CD4-positive, alpha-beta T cell treated with Interleukin-1 beta for 1 hour (primary cell): ENCODE results near the gene PLET1.

Source experiments
- DNase-seq, 2 donors: peaks; one replicate each; pipeline ENCODE4 v3.0.0-alpha.2; 2020 to 2022

PLET1 gene

GRCh38 chr11:112260490-112260889 is at the start of gene PLET1:
Gene PLET1, minus strand, starts transcription at chr11:112260860. Its CDS starts 271 bp downstream, at chr11:112260589.
- DNase-seq, result no peak

GRCh38 chr11:112310419-112310818 is 49.8 kb upstream of the PLET1 start:
- DNase-seq, result peak in 1 of 2 donors; percentile 9

GRCh38 chr11:112308651-112309050 is 48.0 kb upstream of the PLET1 start:
- no peak for DNase-seq

- DNase-seq, result no peak
These were observed 47.0 kb upstream of the PLET1 start for GRCh38 chr11:112307616-112308015.

GRCh38 chr11:112306230-112306629 is 45.6 kb upstream of the PLET1 start:
- no peak for DNase-seq

- DNase-seq, result no peak
These were observed 44.3 kb upstream of the PLET1 start for GRCh38 chr11:112304914-112305313.

- no peak for DNase-seq
These were observed 43.0 kb upstream of the PLET1 start for GRCh38 chr11:112303616-112304015.

- DNase-seq, result no peak
These were observed 41.7 kb upstream of the PLET1 start for GRCh38 chr11:112302226-112302868.

GRCh38 chr11:112300094-112300786 is 39.6 kb upstream of the PLET1 start:
- DNase-seq, result no peak

GRCh38 chr11:112298535-112298934 is 37.9 kb upstream of the PLET1 start:
- no peak for DNase-seq

- no peak for DNase-seq
These were observed 36.7 kb upstream of the PLET1 start for GRCh38 chr11:112297248-112297866.

- DNase-seq, result no peak
These were observed 35.4 kb upstream of the PLET1 start for GRCh38 chr11:112296044-112296443.

GRCh38 chr11:112294688-112295340 is 34.2 kb upstream of the PLET1 start:
- no peak for DNase-seq

- no peak for DNase-seq
These were observed 33.0 kb upstream of the PLET1 start for GRCh38 chr11:112293614-112294013.

GRCh38 chr11:112292785-112293407 is 32.2 kb upstream of the PLET1 start:
- DNase-seq, result peak in 1 of 2 donors; percentile 11

GRCh38 chr11:112292188-112292587 is 31.5 kb upstream of the PLET1 start:
- DNase-seq, result no peak

- DNase-seq, result no peak
These were observed 30.5 kb upstream of the PLET1 start for GRCh38 chr11:112291191-112291590.

GRCh38 chr11:112290493-112290850 is 29.8 kb upstream of the PLET1 start:
- DNase-seq, result no peak

GRCh38 chr11:112289588-112290492 is 29.2 kb upstream of the PLET1 start:
- DNase-seq, result peak; percentile 81 to 83

- DNase-seq, result no peak
These were observed 27.4 kb upstream of the PLET1 start for GRCh38 chr11:112288021-112288420.

GRCh38 chr11:112285841-112286311 is 25.2 kb upstream of the PLET1 start:
- DNase-seq, result no peak

- DNase-seq, result peak in 1 of 2 donors; percentile 13
These were observed 21.1 kb upstream of the PLET1 start for GRCh38 chr11:112281726-112282125.
